CD4-positive, alpha-beta memory T cell (primary cell): Measurements from ENCODE around the gene GET4. TPM values are rescaled to one million over a fixed set of nuclear protein-coding genes. Genes with fewer than 3 reads are reported as not detected.
"Not testable (repeated sequence)": the region's sequence is repeated elsewhere in the genome, so short reads cannot be mapped to it uniquely, and the experiment has no call there.

Experiments used
- CTCF ChIA-PET: fragments of 350-600 bp; sonication (Branson Sonifier 250); formaldehyde crosslinking; loops from one replicate; lab custom pipeline; 2021; ENCODE audit warnings: inconsistent platforms; ENCODE audit not compliant: partially characterized antibody; lab: Charles Lee
- POLR2A ChIA-PET: fragments of 350-600 bp; sonication (Branson Sonifier 250); formaldehyde crosslinking; loops from one replicate; lab custom pipeline; 2021; ENCODE audit not compliant: partially characterized antibody; lab: Charles Lee
- DNase-seq, 5 donors: peaks; one replicate each; pipeline versions ENCODE4 v3.0.0 to v3.0.0-alpha.2; 2020 to 2022; ENCODE audit warnings: mixed read lengths in 1 of 5
- H3K27ac ChIP-seq: one replicate; pipeline ENCODE4 v1.7.0; 2013; ENCODE audit warnings: low read depth, low read length
- H3K27me3 ChIP-seq: 2 replicates; pipeline ENCODE4 v1.7.0; 2013; ENCODE audit warnings: mild to moderate bottlenecking, low read length, moderate library complexity; ENCODE audit not compliant: insufficient read depth
- H3K36me3 ChIP-seq: 2 replicates; pipeline ENCODE4 v1.7.0; 2013; ENCODE audit warnings: mild to moderate bottlenecking, low read length, moderate library complexity; ENCODE audit not compliant: insufficient read depth
- H3K4me1 ChIP-seq: 2 replicates; pipeline ENCODE4 v1.7.0; 2013; ENCODE audit warnings: mild to moderate bottlenecking, low read length, moderate library complexity; ENCODE audit not compliant: insufficient read depth
- H3K4me3 ChIP-seq, 2 donors: one replicate each; pipeline ENCODE4 v1.7.0; 2013; ENCODE audit warnings: low read length in 2 of 2, mild to moderate bottlenecking in 1 of 2
- H3K9me3 ChIP-seq, 2 donors: one replicate each; pipeline ENCODE4 v1.7.0; 2013; ENCODE audit warnings: low read length in 2 of 2, control low read depth in 1 of 2; ENCODE audit not compliant: control insufficient read depth in 1 of 2
- H3K27ac Mint-ChIP-seq, 7 donors: one replicate each; pipeline ENCODE4 v1.8.0; 2020 to 2021; ENCODE audit warnings: mixed read lengths in 7 of 7, mild to moderate bottlenecking in 6 of 7, inconsistent platforms in 3 of 7, moderate library complexity in 3 of 7
- H3K27me3 Mint-ChIP-seq, 2 donors: one replicate each; pipeline ENCODE4 v1.8.0; 2020 to 2021; ENCODE audit warnings: mixed read lengths in 2 of 2
- H3K36me3 Mint-ChIP-seq, 2 donors: one replicate each; pipeline ENCODE4 v1.8.0; 2020 to 2021; ENCODE audit warnings: mixed read lengths in 2 of 2, inconsistent platforms in 1 of 2, mild to moderate bottlenecking in 1 of 2
- H3K4me1 Mint-ChIP-seq, 4 donors: one replicate each; pipeline ENCODE4 v1.8.0; 2020 to 2021; ENCODE audit warnings: mixed read lengths in 4 of 4, mild to moderate bottlenecking in 1 of 4
- H3K4me3 Mint-ChIP-seq, 8 donors: one replicate each; pipeline ENCODE4 v1.8.0; 2020 to 2021; ENCODE audit warnings: mixed read lengths in 8 of 8, mild to moderate bottlenecking in 7 of 8, moderate library complexity in 6 of 8, inconsistent platforms in 3 of 8
- H3K9me3 Mint-ChIP-seq, 8 donors: one replicate each; pipeline ENCODE4 v1.8.0; 2020 to 2021; ENCODE audit warnings: mixed read lengths in 8 of 8, mild to moderate bottlenecking in 5 of 8, inconsistent platforms in 3 of 8, moderate library complexity in 1 of 8
- intact Hi-C: fragments of 100-400 bp; cut with micrococcal nuclease; formaldehyde crosslinking; loops from one replicate; pipeline ENCODE4 v1.15.1; 2023
- polyA plus RNA-seq, 2 donors: library from polyadenylated mRNA; unstranded; fragments of 300-500 nt; fragmentation: Illumina TruSeq; gene quantifications; one replicate each; pipeline ENCODE4 v1.2.3, GENCODE V29; 2021
- total RNA-seq, 2 experiments: library from RNA; stranded (reverse); gene quantifications; one replicate each; pipeline ENCODE4 v1.2.3, GENCODE V29; 2021

The GET4 gene
- total and polyA plus RNA-seq, 4 experiments from 2014 or later, result 22.0 to 51.6 (median 38.1) TPM

GRCh38 chr7:845091-845490 is 31.3 kb upstream of the GET4 start:
- Histone ChIP-seq H3K27me3 (no peaks in the 10 kb centered on the region), H3K4me3 (no peak overlapping the region), H3K27ac (no peak overlapping the region), H3K4me1 (no peaks in the 10 kb centered on the region), H3K36me3 (peaks cover 48% of the 10 kb centered on the region), H3K9me3 (no peaks in the 10 kb centered on the region)
- DNase-seq, result no peak
- H3K9me3 Mint-ChIP-seq, result no peaks in the 10 kb centered on the region
- ChIA-PET CTCF (interaction anchor here (1.1 kb wide), 1 partner anchor 45 kb away, joined by 3 read pairs; no protein-coding TSS in a partner anchor), POLR2A (no interaction called here)
- no peak overlapping the region for H3K4me3 Mint-ChIP-seq
- peaks cover 0 to 4% (median under 1%) of the 10 kb centered on the region in 4 donors for H3K4me1 Mint-ChIP-seq
- no peaks in the 10 kb centered on the region for H3K27me3 Mint-ChIP-seq
- intact Hi-C loops, result no loop called here
- H3K27ac Mint-ChIP-seq, result no peak overlapping the region
- peaks cover 52 to 53% of the 10 kb centered on the region in 2 donors for H3K36me3 Mint-ChIP-seq

DNA sequence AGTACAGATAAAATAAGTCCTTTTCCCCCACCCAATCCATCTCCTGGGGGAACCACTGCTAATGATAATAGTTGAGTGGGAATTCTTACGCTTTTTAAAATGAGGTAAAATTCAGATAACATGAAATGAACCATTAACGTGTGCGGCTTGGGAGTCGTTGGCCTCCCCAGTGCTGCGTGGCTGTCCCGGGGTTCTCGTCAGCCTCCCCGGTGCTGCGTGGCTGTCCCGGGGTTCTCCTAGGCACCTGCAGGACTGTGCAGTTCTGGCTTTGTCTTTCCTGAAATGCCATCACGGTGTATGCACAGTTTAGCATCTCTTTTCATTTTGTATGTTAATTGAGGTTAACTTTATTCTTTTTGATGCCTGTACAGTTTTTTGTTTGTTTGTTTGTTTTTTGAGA is 30.6 kb upstream of the GET4 start:
- Mint-ChIP-seq H3K4me1 (peaks cover 0 to 4% (median under 1%) of the 10 kb centered on the region in 4 donors), H3K27ac (no peak overlapping the region), H3K36me3 (peaks cover 49 to 51% of the 10 kb centered on the region in 2 donors), H3K9me3 (no peaks in the 10 kb centered on the region), H3K27me3 (no peaks in the 10 kb centered on the region), H3K4me3 (no peak overlapping the region)
- no peak for DNase-seq
- no peaks in the 10 kb centered on the region for H3K9me3 ChIP-seq
- intact Hi-C loops, result no loop called here
- ChIA-PET POLR2A (interaction anchor here (1.4 kb wide), 1 partner anchor 14 kb away, joined by 4 read pairs; the partner anchor contains the start of gene SUN1), CTCF (interaction anchor here (1.1 to 1.2 kb wide), 2 partner anchors 46 to 59 kb away, joined by 3 read pairs; no protein-coding TSS in a partner anchor)
- H3K4me3 ChIP-seq, result no peak overlapping the region
- no peak overlapping the region for H3K27ac ChIP-seq
- no peaks in the 10 kb centered on the region for H3K4me1 ChIP-seq
- H3K27me3 ChIP-seq, result no peaks in the 10 kb centered on the region
- H3K36me3 ChIP-seq, result peaks cover 46% of the 10 kb centered on the region

- ChIA-PET CTCF (interaction anchor here (1.2 kb wide), 1 partner anchor 61 kb away, joined by 3 read pairs; no protein-coding TSS in a partner anchor), POLR2A (interaction anchor here (1.4 kb wide), 1 partner anchor 15 kb away, joined by 4 read pairs; the partner anchor contains the start of gene SUN1)
- H3K27me3 ChIP-seq, H3K9me3 ChIP-seq, H3K27me3 Mint-ChIP-seq, intact Hi-C loops, DNase-seq, H3K4me1 ChIP-seq, H3K27ac Mint-ChIP-seq, H3K4me3 ChIP-seq, H3K4me1 Mint-ChIP-seq, H3K27ac ChIP-seq, H3K4me3 Mint-ChIP-seq, H3K9me3 Mint-ChIP-seq: not testable (repeated sequence)
- peaks cover 48 to 53% of the 10 kb centered on the region in 2 donors for H3K36me3 Mint-ChIP-seq
- H3K36me3 ChIP-seq, result peaks cover 51% of the 10 kb centered on the region
These were observed 29.2 kb upstream of the GET4 start for GRCh38 chr7:846958-847650.

DNA sequence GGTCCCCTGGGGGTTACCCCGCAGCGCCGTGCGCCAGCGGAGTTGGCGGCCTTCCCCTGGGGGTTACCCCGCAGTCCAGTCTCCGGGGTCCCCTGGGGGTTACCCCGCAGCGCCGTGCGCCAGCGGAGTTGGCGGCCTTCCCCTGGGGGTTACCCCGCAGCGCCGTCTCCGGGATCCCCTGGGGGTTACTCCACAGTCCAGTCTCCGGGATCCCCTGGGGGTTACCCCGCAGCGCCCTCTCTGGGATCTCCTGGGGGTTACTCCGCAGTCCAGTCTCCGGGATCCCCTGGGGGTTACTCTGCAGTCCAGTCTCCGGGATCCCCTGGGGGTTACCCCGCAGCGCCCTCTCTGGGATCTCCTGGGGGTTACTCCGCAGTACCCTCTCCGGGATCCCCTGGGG is 28.6 kb upstream of the GET4 start:
- H3K9me3 Mint-ChIP-seq, intact Hi-C loops, POLR2A ChIA-PET, H3K9me3 ChIP-seq, DNase-seq, H3K27me3 ChIP-seq, H3K27me3 Mint-ChIP-seq, H3K27ac Mint-ChIP-seq, H3K4me3 Mint-ChIP-seq, H3K4me1 Mint-ChIP-seq, H3K4me3 ChIP-seq, H3K4me1 ChIP-seq, H3K27ac ChIP-seq, CTCF ChIA-PET: not testable (repeated sequence)
- H3K36me3 ChIP-seq, result peaks cover 51% of the 10 kb centered on the region
- H3K36me3 Mint-ChIP-seq, result peaks cover 46 to 53% of the 10 kb centered on the region in 2 donors

DNA sequence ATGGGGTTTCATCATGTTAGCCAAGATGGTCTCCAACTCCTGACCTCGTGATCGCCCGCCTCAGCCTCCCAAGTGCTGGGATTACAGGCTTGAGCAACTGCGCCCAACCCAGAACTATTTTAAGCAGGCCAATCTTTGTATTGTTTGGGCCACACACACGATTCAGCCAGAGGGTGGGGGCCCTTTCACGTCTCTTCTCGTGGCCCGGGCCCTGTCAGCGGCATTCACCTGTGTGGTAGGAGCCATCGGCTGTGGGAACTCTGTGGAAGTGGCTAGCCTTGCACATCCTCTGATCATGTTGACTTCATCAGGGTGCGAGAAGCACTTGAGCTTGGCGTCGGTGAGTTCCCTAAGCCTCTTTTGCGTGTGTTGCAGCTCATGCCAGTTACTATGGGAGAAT is 27.2 kb upstream of the GET4 start:
- CTCF ChIA-PET, result no interaction called here
- H3K4me3 Mint-ChIP-seq, result no peak overlapping the region

GRCh38 chr7:849781-850180 is 26.6 kb upstream of the GET4 start:
- CTCF ChIA-PET, result no interaction called here
- H3K4me1 ChIP-seq, result no peaks in the 10 kb centered on the region
- Mint-ChIP-seq H3K27me3 (no peaks in the 10 kb centered on the region), H3K27ac (peak overlapping the region in 1 of 7 donors; percentile 29), H3K4me3 (no peak overlapping the region), H3K9me3 (peaks cover 0 to 4% (median 0%) of the 10 kb centered on the region in 8 donors), H3K4me1 (peaks cover 0 to 4% (median under 1%) of the 10 kb centered on the region in 4 donors), H3K36me3 (peaks cover 48 to 58% of the 10 kb centered on the region in 2 donors)
- H3K4me3 ChIP-seq, result no peak overlapping the region
- intact Hi-C loops, result no loop called here
- no peak for DNase-seq
- POLR2A ChIA-PET, result no interaction called here
- H3K36me3 ChIP-seq, result peaks cover 44% of the 10 kb centered on the region
- H3K27me3 ChIP-seq, result no peaks in the 10 kb centered on the region
- no peaks in the 10 kb centered on the region for H3K9me3 ChIP-seq
- no peak overlapping the region for H3K27ac ChIP-seq

More for the DNA sequence above, 27.2 kb upstream of the GET4 start:
- POLR2A ChIA-PET, result no interaction called here
- Histone ChIP-seq H3K4me1 (no peaks in the 10 kb centered on the region), H3K27ac (no peak overlapping the region), H3K4me3 (no peak overlapping the region), H3K36me3 (peaks cover 49% of the 10 kb centered on the region), H3K9me3 (no peaks in the 10 kb centered on the region), H3K27me3 (no peaks in the 10 kb centered on the region)
- H3K4me1 Mint-ChIP-seq, result peaks cover 0 to 4% (median under 1%) of the 10 kb centered on the region in 4 donors
- intact Hi-C loops, result no loop called here
- H3K27me3 Mint-ChIP-seq, result no peaks in the 10 kb centered on the region
- no peak for DNase-seq
- peaks cover 44 to 54% of the 10 kb centered on the region in 2 donors for H3K36me3 Mint-ChIP-seq
- H3K27ac Mint-ChIP-seq, result no peak overlapping the region
- peaks cover 0 to 4% (median 0%) of the 10 kb centered on the region in 8 donors for H3K9me3 Mint-ChIP-seq

- H3K36me3 Mint-ChIP-seq, result peaks cover 42 to 60% of the 10 kb centered on the region in 2 donors
- Histone ChIP-seq H3K27ac (no peak overlapping the region), H3K4me3 (no peak overlapping the region), H3K36me3 (peaks cover 53% of the 10 kb centered on the region), H3K4me1 (no peaks in the 10 kb centered on the region), H3K27me3 (no peaks in the 10 kb centered on the region), H3K9me3 (no peaks in the 10 kb centered on the region)
- no peaks in the 10 kb centered on the region for H3K4me1 Mint-ChIP-seq
- H3K9me3 Mint-ChIP-seq, result peaks cover 0 to 4% (median 0%) of the 10 kb centered on the region in 8 donors
- POLR2A ChIA-PET, result no interaction called here
- intact Hi-C loops, result no loop called here
- CTCF ChIA-PET, result no interaction called here
- DNase-seq, result no peak
- no peak overlapping the region for H3K4me3 Mint-ChIP-seq
- no peaks in the 10 kb centered on the region for H3K27me3 Mint-ChIP-seq
- no peak overlapping the region for H3K27ac Mint-ChIP-seq
These were observed 25.1 kb upstream of the GET4 start for GRCh38 chr7:851204-851603.
